T-cell (primary cell): Measurements from ENCODE around the gene TCF12. TPM values are rescaled to one million over a fixed set of nuclear protein-coding genes. Genes with fewer than 3 reads are reported as not detected.
A peak's percentile ranks its signal among the peaks of the same experiment; 100 is the strongest.

Experiments
- ATAC-seq, 4 experiments: fragments of 200-7000 bp in 3 of 4; fragments of 150-1000 bp in 1 of 4; cut with Tn5 transposase; replicated peaks in 1 of 4; 1 replicate in 3 of 4; 2 replicates in 1 of 4; pipeline ENCODE4 v1.10.0; 2021; ENCODE audit warnings: moderate library complexity in 3 of 4, mild to moderate bottlenecking in 2 of 4, moderate number of reproducible peaks in 1 of 4
- CTCF ChIA-PET, 2 donors: fragments of 300-600 bp; sonication (Branson Sonifier 250); formaldehyde crosslinking; loops; one replicate each; lab custom pipeline; 2022; ENCODE audit warnings: antibody characterized with exemption in 2 of 2; lab: Charles Lee
- POLR2A ChIA-PET, 2 donors: fragments of 300-600 bp; sonication (Branson Sonifier 250); formaldehyde crosslinking; loops; one replicate each; lab custom pipeline; 2022; ENCODE audit warnings: antibody characterized with exemption in 2 of 2; lab: Charles Lee
- DNase-seq, 35 experiments: peaks; one replicate each; pipeline versions ENCODE4 v3.0.0 to v3.0.0-alpha.2; 2013 to 2023
- H3K27ac ChIP-seq: one replicate; pipeline ENCODE4 v1.5.1; 2013; ENCODE audit warnings: low read length
- H3K27me3 ChIP-seq, 2 experiments: replicated peaks in 1 of 2; 1 replicate in 1 of 2; 2 replicates in 1 of 2; pipeline versions ENCODE4 v1.6.1 to v1.7.0; 2013; ENCODE audit warnings: low read length in 1 of 2, mixed read lengths in 1 of 2; ENCODE audit not compliant: control insufficient read depth in 2 of 2, insufficient read depth in 2 of 2; ENCODE audit errors: extremely low read depth in 1 of 2
- H3K36me3 ChIP-seq, 2 donors: 1 replicate in 1 of 2; 2 replicates in 1 of 2; pipeline versions ENCODE4 v1.6.1 to v1.7.0; 2013; ENCODE audit warnings: low read length in 1 of 2; ENCODE audit not compliant: control insufficient read depth in 2 of 2, insufficient read depth in 1 of 2; ENCODE audit errors: extremely low read depth in 1 of 2
- H3K4me1 ChIP-seq, 2 experiments: 1 replicate in 1 of 2; 2 replicates in 1 of 2; pipeline versions ENCODE4 v1.6.1 to v1.7.0; 2013; ENCODE audit warnings: low read length in 2 of 2, mixed read lengths in 1 of 2; ENCODE audit not compliant: insufficient read depth in 2 of 2, control insufficient read depth in 1 of 2; ENCODE audit errors: extremely low read depth in 1 of 2
- H3K4me3 ChIP-seq, 2 donors: 1 replicate in 1 of 2; 2 replicates in 1 of 2; pipeline versions ENCODE4 v1.5.1 to v1.7.0; 2013; ENCODE audit warnings: mild to moderate bottlenecking in 2 of 2, low read length in 1 of 2, moderate library complexity in 1 of 2; ENCODE audit not compliant: control insufficient read depth in 1 of 2; ENCODE audit errors: extremely low read depth in 1 of 2
- H3K9me3 ChIP-seq: 2 replicates; pipeline ENCODE4 v1.7.0; 2013
- H3K27ac Mint-ChIP-seq, 2 donors: one replicate each; pipeline ENCODE4 v1.8.0; 2020 to 2021; ENCODE audit warnings: mild to moderate bottlenecking in 2 of 2, mixed read lengths in 2 of 2
- H3K27me3 Mint-ChIP-seq, 2 donors: one replicate each; pipeline ENCODE4 v1.8.0; 2021 to 2022; ENCODE audit warnings: mixed read lengths in 2 of 2
- H3K36me3 Mint-ChIP-seq: one replicate; pipeline ENCODE4 v1.8.0; 2021; ENCODE audit warnings: mixed read lengths
- H3K4me1 Mint-ChIP-seq, 3 donors: one replicate each; pipeline ENCODE4 v1.8.0; 2020 to 2022; ENCODE audit warnings: mixed read lengths in 3 of 3, mild to moderate bottlenecking in 1 of 3
- H3K4me3 Mint-ChIP-seq, 3 donors: one replicate each; pipeline ENCODE4 v1.8.0; 2020 to 2022; ENCODE audit warnings: mild to moderate bottlenecking in 3 of 3, mixed read lengths in 3 of 3, moderate library complexity in 3 of 3
- H3K9me3 Mint-ChIP-seq, 3 donors: one replicate each; pipeline ENCODE4 v1.8.0; 2020 to 2022; ENCODE audit warnings: mixed read lengths in 3 of 3
- WGBS: methylation state at CpG from one replicate; pipeline ENCODE4 v1.1.5; 2013; ENCODE audit warnings: missing lambda C conversion rate; ENCODE audit not compliant: insufficient coverage; 5-methylcytosine and 5-hydroxymethylcytosine counted together
- total RNA-seq, 35 experiments: library from RNA in 6 of 35; stranded (reverse) in 6 of 35; fragments of 120-200 nt in 1 of 35; gene quantifications; one replicate each; pipeline versions ENCODE4 v1.2.1 to v1.2.4 and lab custom pipeline; 2013 to 2026

The TCF12 gene
- total RNA-seq, 5 donors from 2014 or later (not counting 1 experiment from before 2014, with no cell fraction given): 68.0 to 94.3 (median 83.0) TPM

DNA sequence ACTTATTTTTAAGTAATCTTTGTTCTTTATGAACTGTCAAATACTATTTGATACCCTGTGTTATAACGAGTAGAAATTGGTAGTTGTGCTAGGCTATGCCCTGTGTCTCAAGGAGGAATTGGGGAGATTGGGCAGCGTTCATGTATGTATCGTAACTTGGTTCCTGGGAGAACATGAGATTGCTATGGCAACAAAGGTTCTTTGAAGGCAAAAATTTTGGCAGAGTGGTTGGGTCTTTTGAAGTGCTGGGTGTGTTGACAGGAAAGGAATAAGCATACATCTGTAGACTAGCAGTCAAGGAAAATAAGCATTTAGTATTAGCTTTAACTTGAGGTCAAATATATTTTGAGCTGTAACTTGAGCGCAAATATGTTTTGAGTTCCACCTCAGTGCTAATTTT is 45.3 kb downstream of the TCF12 start:
- DNase-seq (peak in 11 of 35 experiments; percentile 0 to 39 (median 5)), ATAC-seq (peak; percentile 48 to 89 (median 51))
- no peak overlapping the region for H3K4me3 ChIP-seq
- H3K27ac ChIP-seq: no peak overlapping the region
- ChIA-PET POLR2A (interaction anchor here in 1 of 2 donors (0.6 kb wide), 1 partner anchor 666 kb away, joined by 4 read pairs; no protein-coding TSS in a partner anchor), CTCF (no interaction called here)
- H3K9me3 ChIP-seq: no peaks in the 10 kb centered on the region
- H3K27me3 Mint-ChIP-seq: no peaks in the 10 kb centered on the region
- H3K36me3 Mint-ChIP-seq: no peaks in the 10 kb centered on the region
- peak overlapping the region in 1 of 2 donors; percentile 34 for H3K27ac Mint-ChIP-seq
- no peaks in the 10 kb centered on the region for H3K9me3 Mint-ChIP-seq
- peaks cover 0 to 49% of the 10 kb centered on the region in 2 experiments for H3K4me1 ChIP-seq
- H3K27me3 ChIP-seq: no peaks in the 10 kb centered on the region
- 48% methylated on average over 2 of the region's 4 CpGs for WGBS
- H3K4me1 Mint-ChIP-seq: peaks cover 53 to 64% (median 63%) of the 10 kb centered on the region in 3 donors
- H3K4me3 Mint-ChIP-seq: peak overlapping the region in 2 of 3 donors; percentile 7 to 76
- H3K36me3 ChIP-seq: no peaks in the 10 kb centered on the region

DNA sequence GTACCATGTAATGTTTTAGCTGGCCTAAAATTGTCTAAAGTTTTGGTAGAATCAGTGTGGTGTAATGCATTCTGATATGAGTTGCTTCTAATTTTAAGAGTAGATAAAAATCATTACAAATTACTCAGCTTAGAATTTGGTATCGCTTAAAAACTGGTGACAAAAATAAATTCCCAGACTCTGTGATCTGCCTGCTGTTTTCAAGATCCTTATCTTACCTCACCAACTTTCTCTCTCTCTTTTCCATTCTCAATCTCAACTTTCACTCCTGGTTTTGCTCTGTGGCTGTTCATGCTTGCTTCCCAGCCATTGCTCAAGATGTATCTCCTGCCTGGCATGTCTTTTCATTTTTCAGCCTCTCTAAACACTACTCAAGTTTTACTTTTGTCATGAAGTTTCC is 45.7 kb downstream of the TCF12 start:
- peaks cover 53 to 64% (median 63%) of the 10 kb centered on the region in 3 donors for H3K4me1 Mint-ChIP-seq
- peak overlapping the region; percentile 40 to 79 for H3K27ac Mint-ChIP-seq
- Histone ChIP-seq H3K4me1 (peaks cover 0 to 46% of the 10 kb centered on the region in 2 experiments), H3K27ac (no peak overlapping the region), H3K27me3 (no peaks in the 10 kb centered on the region), H3K36me3 (no peaks in the 10 kb centered on the region), H3K4me3 (no peak overlapping the region), H3K9me3 (no peaks in the 10 kb centered on the region)
- DNase-seq: no peak
- H3K27me3 Mint-ChIP-seq: no peaks in the 10 kb centered on the region
- no peaks in the 10 kb centered on the region for H3K9me3 Mint-ChIP-seq
- no peak for ATAC-seq
- H3K36me3 Mint-ChIP-seq: no peaks in the 10 kb centered on the region
- CTCF ChIA-PET: interaction anchor here in 1 of 2 donors (0.6 kb wide), 1 partner anchor 54 kb away, joined by 3 read pairs; no protein-coding TSS in a partner anchor
- POLR2A ChIA-PET: interaction anchor here in 1 of 2 donors (0.8 kb wide), 1 partner anchor 10 kb away, joined by 4 read pairs; no protein-coding TSS in a partner anchor
- WGBS: 40% methylated on average over 1 of the region's 1 CpG
- H3K4me3 Mint-ChIP-seq: peak overlapping the region in 1 of 3 donors; percentile 76

DNA sequence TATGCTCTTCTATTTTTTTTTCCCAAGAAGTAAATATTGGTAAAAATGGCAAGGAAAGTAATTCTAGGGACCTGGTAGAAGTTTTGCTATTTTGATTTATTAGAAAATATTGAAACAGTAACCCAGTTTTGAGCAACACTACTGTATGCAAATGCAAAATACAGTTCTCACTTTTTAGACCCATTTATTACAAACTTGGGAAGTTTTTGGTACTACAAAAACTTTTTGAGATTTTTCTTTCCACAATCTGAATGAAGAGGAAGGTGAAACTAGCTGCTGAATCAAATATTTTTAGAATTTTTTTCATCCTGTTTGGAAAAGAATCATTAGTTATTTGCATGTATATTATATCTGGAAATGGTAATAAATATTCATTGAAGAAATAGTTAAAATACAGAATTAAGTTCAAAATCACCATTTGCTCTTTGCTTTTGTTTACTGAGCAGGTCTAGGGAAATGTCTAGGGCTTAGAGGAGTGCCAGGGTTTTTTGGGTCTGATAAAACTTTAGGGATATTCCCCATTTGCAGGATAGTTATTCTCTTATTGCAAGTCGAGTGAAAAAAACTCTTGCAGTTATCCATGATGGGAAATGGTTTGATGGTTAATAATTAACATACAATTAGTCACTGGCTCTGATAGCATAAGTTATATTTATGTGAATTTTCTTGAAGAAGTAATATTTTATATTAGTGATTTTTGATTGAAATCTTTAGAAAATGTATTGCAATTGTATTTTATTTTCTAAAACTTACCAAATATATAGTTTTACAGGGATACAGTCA is 47.0 kb downstream of the TCF12 start:
- no peak overlapping the region for H3K4me3 Mint-ChIP-seq
- no peaks in the 10 kb centered on the region for H3K27me3 ChIP-seq
- DNase-seq (no peak), ATAC-seq (no peak)
- no peak overlapping the region for H3K27ac ChIP-seq
- no CpG with 5 or more reads among the region's 1 CpG for WGBS
- H3K4me3 ChIP-seq: no peak overlapping the region
- peaks cover 58 to 68% (median 64%) of the 10 kb centered on the region in 3 donors for H3K4me1 Mint-ChIP-seq
- CTCF ChIA-PET: no interaction called here
- peaks cover 4% of the 10 kb centered on the region for H3K36me3 Mint-ChIP-seq
- POLR2A ChIA-PET: no interaction called here
- peaks cover 2 to 38% of the 10 kb centered on the region in 2 experiments for H3K4me1 ChIP-seq
- H3K9me3 Mint-ChIP-seq: no peaks in the 10 kb centered on the region
- H3K9me3 ChIP-seq: no peaks in the 10 kb centered on the region
- H3K27ac Mint-ChIP-seq: no peak overlapping the region
- no peaks in the 10 kb centered on the region for H3K36me3 ChIP-seq
- H3K27me3 Mint-ChIP-seq: no peaks in the 10 kb centered on the region

DNA sequence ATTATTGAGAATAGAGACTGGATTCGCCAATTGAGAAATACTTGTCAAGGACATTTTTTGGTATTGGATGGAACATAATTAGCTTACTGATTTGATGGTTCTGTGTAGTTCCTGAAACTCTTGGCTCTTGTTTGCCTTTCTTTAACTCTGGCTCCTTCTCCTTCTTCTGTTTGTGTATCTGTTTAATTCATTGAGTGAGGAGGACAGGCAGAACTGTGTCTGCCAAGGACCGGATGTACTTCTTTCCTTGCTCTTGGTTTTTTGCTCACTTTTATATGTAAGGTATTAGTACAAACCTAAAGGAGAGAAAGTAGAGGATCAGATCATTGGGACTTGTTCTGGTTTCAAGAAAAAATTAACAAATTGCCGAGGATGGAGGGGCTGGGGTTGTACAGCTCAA is 48.9 kb downstream of the TCF12 start:
- ATAC-seq (no peak), DNase-seq (no peak)
- Mint-ChIP-seq H3K27me3 (no peaks in the 10 kb centered on the region), H3K4me3 (no peak overlapping the region), H3K27ac (no peak overlapping the region), H3K4me1 (peaks cover 63 to 72% (median 67%) of the 10 kb centered on the region in 3 donors), H3K9me3 (no peaks in the 10 kb centered on the region), H3K36me3 (peaks cover 4% of the 10 kb centered on the region)
- no peaks in the 10 kb centered on the region for H3K9me3 ChIP-seq
- H3K27ac ChIP-seq: no peak overlapping the region
- no peaks in the 10 kb centered on the region for H3K27me3 ChIP-seq
- H3K36me3 ChIP-seq: no peaks in the 10 kb centered on the region
- 100% methylated on average over 1 of the region's 3 CpGs for WGBS
- no peak overlapping the region for H3K4me3 ChIP-seq
- POLR2A ChIA-PET: no interaction called here
- CTCF ChIA-PET: no interaction called here
- peaks cover 7 to 34% of the 10 kb centered on the region in 2 experiments for H3K4me1 ChIP-seq

DNA sequence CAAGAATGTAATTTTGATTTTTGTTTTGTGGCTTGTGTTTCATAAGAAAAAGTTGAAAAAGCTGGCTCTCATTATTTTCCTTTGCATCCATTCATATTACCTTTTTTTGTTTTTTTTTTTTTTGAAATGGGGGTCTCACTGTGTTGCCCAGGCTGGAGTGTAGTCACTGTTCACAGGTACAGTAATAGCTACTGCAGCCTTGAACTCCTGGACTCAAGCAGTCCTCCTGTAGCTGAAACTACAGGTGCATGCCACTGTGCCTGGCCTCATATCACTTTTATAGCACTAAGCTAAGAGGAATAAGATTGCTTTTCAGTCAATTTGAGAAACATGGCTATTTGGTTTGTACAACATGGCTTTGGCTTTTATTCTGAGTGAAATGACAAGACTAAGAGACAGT is 49.8 kb downstream of the TCF12 start:
- no peak overlapping the region for H3K27ac ChIP-seq
- ChIA-PET POLR2A (interaction anchor here in 1 of 2 donors (0.7 kb wide), 1 partner anchor 19 kb away, joined by 7 read pairs; no protein-coding TSS in a partner anchor), CTCF (no interaction called here)
- H3K36me3 ChIP-seq: no peaks in the 10 kb centered on the region
- Mint-ChIP-seq H3K4me1 (peaks cover 63 to 72% (median 67%) of the 10 kb centered on the region in 3 donors), H3K36me3 (peaks cover 4% of the 10 kb centered on the region), H3K4me3 (no peak overlapping the region), H3K27ac (no peak overlapping the region), H3K27me3 (no peaks in the 10 kb centered on the region), H3K9me3 (no peaks in the 10 kb centered on the region)
- H3K4me3 ChIP-seq: no peak overlapping the region
- no peaks in the 10 kb centered on the region for H3K9me3 ChIP-seq
- no peak for ATAC-seq
- no peaks in the 10 kb centered on the region for H3K27me3 ChIP-seq
- no peak for DNase-seq
- peaks cover 7 to 32% of the 10 kb centered on the region in 2 experiments for H3K4me1 ChIP-seq

DNA sequence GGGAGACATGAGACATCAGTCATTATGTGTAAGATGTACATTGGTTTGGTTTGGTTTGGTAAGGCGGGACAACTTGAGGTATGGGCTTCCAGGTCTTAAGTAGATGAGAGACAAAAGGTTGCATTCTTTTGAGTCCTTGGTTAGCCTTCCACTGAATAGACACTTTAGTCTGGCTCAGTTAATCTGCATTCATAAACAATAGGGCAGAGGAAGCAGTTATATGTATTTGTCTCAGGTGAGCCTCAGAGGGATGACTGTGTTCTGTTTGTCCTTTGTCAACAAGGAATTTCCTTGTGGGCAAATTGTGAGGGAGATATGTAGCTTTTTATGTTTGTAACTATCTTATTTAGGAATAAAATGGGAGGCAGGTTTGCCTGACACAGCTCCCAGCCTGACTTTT is 50.4 kb downstream of the TCF12 start:
- Mint-ChIP-seq H3K4me3 (no peak overlapping the region), H3K4me1 (peaks cover 63 to 72% (median 67%) of the 10 kb centered on the region in 3 donors), H3K9me3 (no peaks in the 10 kb centered on the region), H3K27ac (no peak overlapping the region), H3K36me3 (peaks cover 4% of the 10 kb centered on the region), H3K27me3 (no peaks in the 10 kb centered on the region)
- H3K9me3 ChIP-seq: no peaks in the 10 kb centered on the region
- CTCF ChIA-PET: no interaction called here
- no peaks in the 10 kb centered on the region for H3K36me3 ChIP-seq
- DNase-seq (no peak), ATAC-seq (no peak)
- H3K4me1 ChIP-seq: peaks cover 7 to 33% of the 10 kb centered on the region in 2 experiments
- 100% methylated on average over 1 of the region's 1 CpG for WGBS
- H3K27me3 ChIP-seq: no peaks in the 10 kb centered on the region
- H3K4me3 ChIP-seq: no peak overlapping the region
- POLR2A ChIA-PET: interaction anchor here in 1 of 2 donors (0.7 kb wide), 1 partner anchor 18 kb away, joined by 7 read pairs; no protein-coding TSS in a partner anchor
- H3K27ac ChIP-seq: no peak overlapping the region
